ENCODE data around the gene TMEM255A. TPM values are rescaled to one million over a fixed set of nuclear protein-coding genes. Genes with fewer than 3 reads are reported as not detected.

TMEM255A gene
- total and polyA plus RNA-seq, 2 of the 4 experiments (the other 2 are of a cell fraction) = 0.03 TPM; not detected in 1

DNA sequence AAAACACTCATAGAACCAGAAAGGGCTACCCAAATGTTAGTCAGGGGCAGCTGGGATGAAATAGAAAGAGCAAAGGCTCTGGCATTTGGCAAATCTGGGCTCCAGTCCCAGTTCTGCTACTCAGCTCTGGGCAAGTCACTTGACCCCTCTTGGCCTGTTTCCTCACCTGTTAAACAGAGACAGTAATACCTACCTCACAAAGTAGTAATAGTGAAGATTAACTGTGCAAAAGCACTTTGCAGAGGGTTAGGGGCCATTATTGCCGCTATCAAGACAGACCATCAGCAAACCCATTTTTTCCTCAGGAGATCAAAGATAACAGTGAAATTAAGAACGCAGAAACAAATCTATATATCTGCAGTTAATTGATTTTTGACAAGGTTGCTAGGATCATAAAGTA, 40.0 kb downstream of the TMEM255A start:
- H3K56ac ChIP-seq (ENCODE audit: extremely low read depth, insufficient read depth, low read length) = no peak overlapping the region
- no peak overlapping the region for H3K23ac ChIP-seq (ENCODE audit: low read depth, low read length)
- H2BK15ac ChIP-seq (ENCODE audit: low read depth, low read length) = no peak overlapping the region
- no peaks in the 10 kb centered on the region for H3K27me3 ChIP-seq (ENCODE audit: control insufficient read depth, insufficient read depth, low read length)
- TF ChIP-seq, protein P1, sequence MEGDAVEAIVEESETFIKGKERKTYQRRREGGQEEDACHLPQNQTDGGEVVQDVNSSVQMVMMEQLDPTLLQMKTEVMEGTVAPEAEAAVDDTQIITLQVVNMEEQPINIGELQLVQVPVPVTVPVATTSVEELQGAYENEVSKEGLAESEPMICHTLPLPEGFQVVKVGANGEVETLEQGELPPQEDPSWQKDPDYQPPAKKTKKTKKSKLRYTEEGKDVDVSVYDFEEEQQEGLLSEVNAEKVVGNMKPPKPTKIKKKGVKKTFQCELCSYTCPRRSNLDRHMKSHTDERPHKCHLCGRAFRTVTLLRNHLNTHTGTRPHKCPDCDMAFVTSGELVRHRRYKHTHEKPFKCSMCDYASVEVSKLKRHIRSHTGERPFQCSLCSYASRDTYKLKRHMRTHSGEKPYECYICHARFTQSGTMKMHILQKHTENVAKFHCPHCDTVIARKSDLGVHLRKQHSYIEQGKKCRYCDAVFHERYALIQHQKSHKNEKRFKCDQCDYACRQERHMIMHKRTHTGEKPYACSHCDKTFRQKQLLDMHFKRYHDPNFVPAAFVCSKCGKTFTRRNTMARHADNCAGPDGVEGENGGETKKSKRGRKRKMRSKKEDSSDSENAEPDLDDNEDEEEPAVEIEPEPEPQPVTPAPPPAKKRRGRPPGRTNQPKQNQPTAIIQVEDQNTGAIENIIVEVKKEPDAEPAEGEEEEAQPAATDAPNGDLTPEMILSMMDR (conservative IDR thresholded peaks at IDR 0.05; ENCODE audit: low read depth, low read length) = no peak
- TF ChIP-seq CEBPB (IDR thresholded peaks at IDR 0.05; ENCODE audit: low read depth, low read length) = no peak
- no peak for TF ChIP-seq MAFK (IDR thresholded peaks at IDR 0.05; ENCODE audit: low read depth, low read length)
- TF ChIP-seq MXI1 (IDR thresholded peaks at IDR 0.05; ENCODE audit: borderline replicate concordance, low read depth, low read length) = no peak
- no peak for TF ChIP-seq MAZ (IDR thresholded peaks at IDR 0.05; ENCODE audit: borderline replicate concordance, low read depth, low read length)
- no peak for TF ChIP-seq RFX5 (IDR thresholded peaks at IDR 0.05; ENCODE audit: low read depth, low read length)
- no peak for TF ChIP-seq FOS (IDR thresholded peaks at IDR 0.05; ENCODE audit: low read depth, low read length)
- no peak for TF ChIP-seq CHD1 (IDR thresholded peaks at IDR 0.05; ENCODE audit: low read depth, low read length)
- TF ChIP-seq RCOR1 (IDR thresholded peaks at IDR 0.05; ENCODE audit: insufficient replicate concordance, low read length) = no peak
- no peak for TF ChIP-seq NFE2L2 (IDR thresholded peaks at IDR 0.05; ENCODE audit: low read depth, low read length)
- no peak for TF ChIP-seq SMC3 (IDR thresholded peaks at IDR 0.05; ENCODE audit: low read depth, low read length)
- no peak for TF ChIP-seq BHLHE40 (IDR thresholded peaks at IDR 0.05; ENCODE audit: low read depth, low read length)
- TF ChIP-seq RAD21 (IDR thresholded peaks at IDR 0.05; ENCODE audit: low read length) = no peak
- TF ChIP-seq, protein P2, sequence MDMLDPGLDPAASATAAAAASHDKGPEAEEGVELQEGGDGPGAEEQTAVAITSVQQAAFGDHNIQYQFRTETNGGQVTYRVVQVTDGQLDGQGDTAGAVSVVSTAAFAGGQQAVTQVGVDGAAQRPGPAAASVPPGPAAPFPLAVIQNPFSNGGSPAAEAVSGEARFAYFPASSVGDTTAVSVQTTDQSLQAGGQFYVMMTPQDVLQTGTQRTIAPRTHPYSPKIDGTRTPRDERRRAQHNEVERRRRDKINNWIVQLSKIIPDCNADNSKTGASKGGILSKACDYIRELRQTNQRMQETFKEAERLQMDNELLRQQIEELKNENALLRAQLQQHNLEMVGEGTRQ (IDR thresholded peaks at IDR 0.05; ENCODE audit: low read depth, low read length) = no peak
- no peak overlapping the region for H4K91ac ChIP-seq (ENCODE audit: insufficient read depth, low read depth, low read length)
- H2BK20ac ChIP-seq (ENCODE audit: low read depth, low read length) = no peak overlapping the region
- H3K4ac ChIP-seq (ENCODE audit: low read depth, low read length) = no peak overlapping the region
- no peaks in the 10 kb centered on the region for H4K20me1 ChIP-seq (ENCODE audit: insufficient read depth, low read length)
- no peaks in the 10 kb centered on the region for H3K79me1 ChIP-seq (ENCODE audit: low read depth in 1 of 2, low read length in 2 of 2)
- H3K36me3 ChIP-seq (ENCODE audit: control insufficient read depth, insufficient read depth, low read length) = no peaks in the 10 kb centered on the region
- H2AK9ac ChIP-seq (replicated peaks; ENCODE audit: low read depth, low read length, poor library complexity) = no peak overlapping the region
- ChIA-PET CTCF (no interaction called here), POLR2A (ENCODE audit: unreplicated experiment) (no interaction called here)
- no TSS peak for BruUV-seq (replicated peaks)
- H2AK5ac ChIP-seq (ENCODE audit: low read depth, low read length) = no peak overlapping the region
- intact Hi-C loops (cut with micrococcal nuclease) (no loop called here), in situ Hi-C loops (cut with MboI; ENCODE audit: low sequenced_read_pairs) (no loop called here), dilution Hi-C loops (cut with HindIII; ENCODE audit: low sequenced_read_pairs, unreplicated experiment) (no loop called here)
- no peak overlapping the region for H3K4me2 ChIP-seq (ENCODE audit: low read depth, low read length)
- H3K4me3 ChIP-seq (ENCODE audit: insufficient read depth, low read depth, low read length) = no peak overlapping the region
- DNase-seq (no peak), ATAC-seq (ENCODE audit: low read depth) (no peak)
- no peak overlapping the region for H4K8ac ChIP-seq (ENCODE audit: low read depth in 2 of 2, low read length in 2 of 2)
- no peaks in the 10 kb centered on the region for H3K9me1 ChIP-seq (ENCODE audit: insufficient read depth, low read length)
- H3K9me3 ChIP-seq (ENCODE audit: control insufficient read depth, insufficient read depth, low read length) = no peaks in the 10 kb centered on the region
- H2BK120ac ChIP-seq (ENCODE audit: low read depth, low read length) = no peak overlapping the region
- no peak overlapping the region for H3K27ac ChIP-seq (ENCODE audit: insufficient read depth, low read length)
- H3K4me1 ChIP-seq (ENCODE audit: control insufficient read depth, insufficient read depth, low read length) = no peaks in the 10 kb centered on the region
- no peak overlapping the region for H3K14ac ChIP-seq (replicated peaks; ENCODE audit: low read depth, low read length)
- no peak overlapping the region for H3K9ac ChIP-seq (ENCODE audit: low read depth, low read length)
- no peak overlapping the region for H2BK5ac ChIP-seq (ENCODE audit: low read depth, low read length, poor library complexity, severe bottlenecking)
- no peak overlapping the region for H3K18ac ChIP-seq (ENCODE audit: low read depth, low read length)
- WGBS, 2 experiments (ENCODE audit: extremely low coverage in 2 of 2, insufficient read length in 1 of 2) = no CpG with 5 or more reads among the region's 2 CpGs
- H2AFZ ChIP-seq (replicated peaks; ENCODE audit: low read length, poor library complexity) = no peak overlapping the region
- H4K5ac ChIP-seq (ENCODE audit: low read depth, low read length) = no peak overlapping the region
